Activated CD8-positive, alpha-beta memory T cell treated with anti-CD3 and anti-CD28 coated beads for 48 hours (primary cell): ENCODE measurements around the gene SORCS2.

Source experiments
- DNase-seq, 3 experiments: peaks; one replicate each; pipeline ENCODE4 v3.0.0-alpha.2; 2020; ENCODE audit warnings: low read depth in 2 of 3, low spot score in 2 of 3

Gene SORCS2

DNA sequence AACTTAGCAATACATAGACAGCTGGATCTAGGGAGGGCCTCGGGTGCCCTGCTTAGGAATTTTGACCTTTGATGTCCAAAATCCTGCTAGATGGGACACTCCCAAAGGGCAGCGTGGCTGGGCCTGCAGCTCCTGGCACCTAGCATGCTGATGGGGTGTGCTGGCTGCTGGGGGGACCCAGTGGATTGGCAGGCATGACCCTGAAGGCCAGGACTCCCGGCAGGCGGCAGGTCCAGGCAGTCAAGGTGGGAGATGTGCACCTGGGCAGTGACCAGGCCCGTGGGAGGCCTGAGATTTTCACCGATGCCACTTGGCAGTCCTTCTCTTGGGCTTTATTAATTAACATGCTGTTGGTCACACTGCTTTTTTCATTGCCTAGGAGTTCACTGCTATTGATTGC is 158.1 kb downstream of the SORCS2 start:
- no peak for DNase-seq

DNA sequence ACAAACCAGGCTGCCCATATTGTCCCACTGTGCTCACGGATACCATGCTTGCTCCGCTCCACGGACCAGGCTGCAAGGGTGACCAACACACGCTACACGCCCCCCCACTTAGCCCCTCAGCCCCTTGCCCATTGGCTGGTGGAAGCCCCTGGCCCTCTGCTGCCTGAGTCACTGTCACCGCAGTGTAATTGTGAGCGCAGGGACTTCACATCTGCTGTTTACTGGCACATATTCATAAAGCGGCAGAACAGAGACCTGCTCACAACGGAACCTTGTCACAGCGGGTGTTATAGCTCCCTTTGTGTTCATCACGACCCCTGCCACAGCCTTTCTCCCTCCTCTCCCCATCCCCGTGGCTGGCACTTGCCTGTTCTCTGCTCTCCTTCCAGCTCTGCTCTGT is 158.7 kb downstream of the SORCS2 start:
- DNase-seq: no peak

DNA sequence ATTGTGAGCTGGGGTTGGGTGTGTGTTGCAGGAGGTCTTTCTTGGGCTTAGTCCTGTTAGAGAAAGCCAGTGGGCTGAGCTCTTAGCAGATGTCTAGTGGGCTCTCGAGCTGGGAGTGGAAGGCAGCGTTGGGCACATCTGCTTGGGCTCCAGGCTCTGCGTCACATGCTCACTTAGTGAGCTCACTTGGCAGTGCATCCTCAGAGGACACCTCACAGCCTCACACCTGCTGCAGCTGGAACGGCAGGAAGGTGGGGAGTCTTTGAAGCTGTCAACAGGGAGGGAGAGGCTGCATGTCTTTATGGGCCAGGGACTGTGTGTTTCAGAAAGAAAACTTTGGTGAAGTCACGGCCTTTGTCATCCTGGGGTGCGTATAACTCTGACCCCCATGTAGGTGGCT is 160.1 kb downstream of the SORCS2 start:
- DNase-seq: no peak

DNA sequence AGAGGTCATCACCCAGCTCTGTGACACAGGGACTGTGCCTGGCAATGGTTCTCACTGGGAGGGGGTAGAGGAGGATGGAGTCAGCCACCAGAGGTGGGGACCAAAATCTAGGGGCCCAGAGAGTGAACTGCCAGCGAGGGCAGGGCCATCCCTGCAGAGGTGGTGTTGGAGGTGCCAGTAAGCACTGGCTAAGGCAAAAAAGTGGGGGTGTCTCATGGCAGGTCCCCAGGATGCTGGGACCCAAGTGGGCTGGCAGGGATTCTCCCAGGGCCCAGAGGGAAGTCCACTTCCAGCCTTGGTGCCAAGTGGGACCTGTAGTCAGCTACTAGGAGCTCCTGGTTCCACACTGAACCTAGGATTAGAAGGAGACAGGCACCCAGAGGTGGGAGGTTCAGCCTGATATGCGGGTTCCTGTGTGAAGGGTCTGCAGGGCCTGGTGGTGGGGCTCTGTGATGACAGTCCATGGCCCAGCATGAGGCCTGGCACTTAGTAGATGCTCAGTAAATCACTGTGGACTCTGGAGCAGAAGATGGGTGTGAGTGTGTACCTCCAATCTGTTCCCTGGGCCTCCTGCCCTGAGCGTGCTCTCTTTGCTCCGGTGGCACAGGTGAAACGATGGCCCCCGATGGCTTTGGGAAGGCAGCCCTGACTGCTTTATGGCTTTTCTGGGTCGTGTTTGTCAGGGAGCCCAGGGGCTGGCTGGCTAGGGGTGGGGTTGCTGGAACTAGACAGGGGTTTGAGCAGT is 160.9 kb downstream of the SORCS2 start:
- no peak for DNase-seq

DNA sequence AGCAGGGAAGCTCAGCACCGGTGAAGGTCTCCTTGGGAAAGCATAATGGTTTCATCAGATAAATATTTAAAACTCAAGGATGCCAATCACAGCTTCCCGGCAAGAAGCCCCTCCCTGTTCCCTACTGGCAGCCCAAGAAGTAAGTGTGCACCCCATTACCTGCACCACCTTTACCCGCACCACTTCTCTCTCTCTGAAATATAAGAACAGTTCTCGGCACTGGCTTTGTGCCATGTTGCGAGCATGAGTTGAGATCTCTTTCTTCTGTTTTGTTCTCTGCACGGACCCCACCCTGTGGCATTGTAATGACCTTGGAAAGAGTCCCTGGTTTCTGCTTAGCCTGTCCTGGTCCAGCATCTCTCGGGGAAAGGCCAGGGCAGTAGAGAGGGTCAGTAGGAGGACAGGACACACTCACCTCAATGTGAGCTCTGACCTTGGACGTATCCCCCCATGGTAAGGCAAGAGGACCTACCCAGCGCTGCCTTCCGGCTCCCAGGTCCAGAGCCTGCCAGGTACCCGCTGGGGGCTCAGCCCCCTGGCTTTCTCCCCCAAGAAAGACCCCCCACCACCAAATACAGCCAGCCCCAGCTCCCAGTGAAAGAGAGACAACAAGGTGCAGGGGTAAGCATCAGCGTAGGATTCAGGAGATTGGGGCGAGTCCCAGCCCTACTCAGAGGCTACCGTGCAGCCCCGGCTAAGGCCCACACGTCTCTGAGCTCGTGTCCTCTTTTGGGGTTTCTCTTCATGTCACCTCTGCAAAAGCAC is 161.7 kb downstream of the SORCS2 start:
- no peak for DNase-seq

DNA sequence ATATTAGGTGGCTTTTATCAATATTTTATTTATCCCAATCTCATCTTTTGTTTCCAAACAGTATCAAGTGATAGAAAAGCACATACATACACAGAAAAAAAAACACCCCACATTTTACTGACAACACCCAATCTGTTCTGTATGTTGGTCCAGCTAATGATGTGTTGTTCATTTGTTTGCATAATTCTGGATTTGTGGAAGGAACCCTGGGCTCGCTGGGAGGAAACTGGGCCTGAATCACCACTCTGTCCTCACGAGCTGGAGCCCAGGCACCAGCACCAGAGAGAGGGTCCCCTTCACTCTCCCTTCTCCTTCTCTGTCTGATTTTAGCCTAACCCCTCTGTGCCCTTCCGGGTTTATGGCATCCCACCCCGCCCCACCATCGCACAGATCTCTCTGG is 162.6 kb downstream of the SORCS2 start:
- no peak for DNase-seq

DNA sequence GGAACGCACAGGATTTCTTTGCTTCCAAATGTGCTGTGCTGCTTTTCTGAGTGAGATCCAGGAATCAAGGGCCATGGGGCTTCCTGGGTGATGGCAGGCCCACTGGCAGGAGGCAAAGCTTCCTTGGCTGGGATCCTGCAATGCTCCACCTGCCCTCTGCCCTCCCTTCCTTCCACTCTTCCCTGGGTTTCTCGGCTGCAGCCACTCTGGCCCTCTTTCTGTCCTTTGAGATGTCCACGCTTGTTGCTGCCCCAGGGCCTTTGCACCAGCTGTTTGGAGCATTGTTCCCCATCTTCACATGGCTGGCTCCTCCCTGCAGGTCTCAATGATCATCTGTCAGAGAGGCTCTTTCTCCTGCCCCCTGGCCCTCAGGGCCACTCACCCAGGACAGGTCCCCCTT is 163.5 kb downstream of the SORCS2 start:
- DNase-seq: no peak

DNA sequence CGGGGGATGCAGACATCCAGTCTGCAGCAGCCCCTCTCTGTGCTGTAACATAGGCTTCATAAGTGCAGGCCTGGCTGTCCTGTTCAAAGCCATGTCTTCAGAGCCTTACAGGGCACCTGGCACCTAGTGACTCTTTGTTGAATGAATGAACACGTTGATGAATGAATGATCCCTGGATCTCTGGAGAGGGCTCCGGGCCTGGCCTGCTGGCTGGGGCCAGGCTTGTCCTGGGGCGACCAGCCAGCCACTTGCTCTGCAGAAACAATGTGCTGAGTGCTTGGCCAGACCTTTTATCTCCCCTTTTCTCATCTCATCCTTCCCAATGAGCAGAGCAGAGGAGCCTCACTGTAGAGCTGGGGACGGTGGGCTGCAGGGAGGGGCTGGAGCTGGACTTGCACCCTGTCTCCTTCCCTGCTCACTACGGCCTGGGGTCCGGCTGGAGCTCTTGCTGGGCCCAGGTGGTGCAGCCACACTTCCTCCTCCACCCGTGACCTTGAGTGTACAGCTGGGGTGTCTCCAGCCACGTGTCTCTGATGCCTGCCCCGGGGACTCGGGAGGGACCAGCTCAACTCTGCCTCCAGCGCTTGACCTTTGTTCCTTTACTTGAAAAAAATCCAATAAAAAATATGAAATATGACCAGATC is 164.5 kb downstream of the SORCS2 start:
- no peak for DNase-seq

DNA sequence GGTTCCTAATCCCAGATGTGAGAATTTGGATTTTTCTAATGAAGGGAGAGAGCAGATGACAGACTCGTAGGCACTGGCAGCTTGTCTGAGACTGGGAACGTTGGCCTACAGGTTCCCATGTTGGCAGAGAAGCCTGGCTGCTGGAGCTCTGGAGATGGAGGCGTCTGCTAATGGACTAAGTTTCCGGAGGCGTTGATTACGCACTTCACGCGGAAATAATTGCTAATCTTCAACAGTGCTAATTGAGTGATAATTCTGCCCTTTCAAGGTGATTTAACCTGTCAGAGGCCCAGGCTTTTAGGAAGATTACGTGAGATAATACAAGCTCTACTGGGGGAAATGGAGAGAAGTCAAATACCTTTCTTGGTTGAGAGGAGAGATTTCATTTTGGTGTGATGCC is 165.0 kb downstream of the SORCS2 start:
- no peak for DNase-seq

DNA sequence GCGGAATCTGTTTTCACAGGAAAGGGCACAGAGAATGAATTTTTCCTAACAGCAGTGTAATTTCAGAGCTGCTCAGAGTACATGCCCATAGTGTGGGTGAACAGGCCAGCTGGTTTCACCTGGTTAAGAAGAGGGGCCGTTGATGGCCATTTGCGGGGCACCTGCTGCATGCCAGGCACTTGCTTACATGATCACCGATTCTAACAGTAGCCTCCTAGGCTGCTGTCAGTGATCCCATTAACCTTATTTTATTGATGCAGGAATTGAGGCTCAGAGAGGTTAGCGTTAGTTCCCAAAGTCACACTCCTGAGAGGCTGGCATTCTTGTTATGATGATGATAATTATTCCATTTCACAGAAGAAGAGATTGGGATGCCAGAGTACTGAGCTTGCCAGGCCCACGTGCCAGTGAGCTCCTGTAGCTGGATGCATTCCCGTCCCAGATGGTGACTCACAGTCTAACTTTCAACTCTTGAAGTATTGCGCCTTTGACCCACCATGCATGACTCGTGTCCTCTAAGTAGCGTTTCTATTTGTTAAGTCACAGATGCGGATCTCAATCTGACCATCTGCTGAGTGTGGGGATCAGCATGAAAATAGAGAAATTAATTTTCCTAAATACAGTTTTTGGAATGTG is 165.9 kb downstream of the SORCS2 start:
- DNase-seq: no peak

DNA sequence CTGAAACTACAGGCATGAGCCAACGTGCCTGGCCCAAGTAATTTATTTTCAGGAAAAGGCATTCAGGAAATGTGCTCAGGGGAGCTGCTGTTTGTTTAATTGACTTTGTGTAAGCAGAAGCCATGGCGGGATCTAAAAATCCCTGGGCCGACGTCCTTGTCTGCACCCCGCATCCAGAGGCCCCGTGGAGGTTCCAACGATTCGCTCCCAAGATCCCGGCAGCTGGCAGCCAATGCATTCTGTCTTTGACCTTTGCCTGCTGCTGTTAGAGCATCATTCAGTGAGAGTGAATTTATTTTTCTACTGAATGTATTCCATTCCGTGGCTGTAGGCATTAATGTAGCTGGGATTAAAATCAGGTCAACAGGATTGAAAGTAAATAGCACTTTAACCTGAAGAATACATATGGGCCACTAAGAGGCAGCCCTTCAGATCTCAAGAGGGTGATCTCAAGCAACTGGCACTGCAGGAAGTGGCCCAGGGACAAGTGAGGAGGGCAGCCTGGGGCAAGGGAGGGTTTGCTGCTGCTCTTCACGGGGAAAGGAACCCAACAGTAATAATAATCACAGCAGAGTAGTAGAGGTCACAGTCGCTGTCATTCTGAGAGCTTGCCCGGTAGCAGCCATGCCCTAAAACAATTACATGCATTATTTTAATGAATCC is 167.2 kb downstream of the SORCS2 start:
- no peak for DNase-seq

DNA sequence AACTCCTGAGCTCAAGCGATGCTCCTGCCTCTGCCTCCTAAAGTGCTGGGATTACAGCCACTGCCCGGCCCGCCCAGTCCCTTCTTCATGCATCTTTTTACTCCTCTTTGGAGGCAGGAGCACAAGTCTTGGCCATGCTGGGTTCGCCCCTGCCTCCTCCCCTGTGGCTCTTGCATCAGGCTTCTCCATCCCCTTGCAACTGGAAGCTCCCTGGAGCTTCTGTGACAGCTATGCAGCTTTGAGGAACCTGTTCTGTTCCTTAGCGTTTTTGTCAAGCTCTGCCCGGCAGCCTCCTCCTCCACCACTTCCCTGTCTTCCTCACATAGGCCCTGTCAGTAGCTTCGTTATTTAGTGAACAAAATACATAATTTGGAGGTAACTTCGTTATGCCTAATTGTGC is 168.5 kb downstream of the SORCS2 start:
- no peak for DNase-seq

DNA sequence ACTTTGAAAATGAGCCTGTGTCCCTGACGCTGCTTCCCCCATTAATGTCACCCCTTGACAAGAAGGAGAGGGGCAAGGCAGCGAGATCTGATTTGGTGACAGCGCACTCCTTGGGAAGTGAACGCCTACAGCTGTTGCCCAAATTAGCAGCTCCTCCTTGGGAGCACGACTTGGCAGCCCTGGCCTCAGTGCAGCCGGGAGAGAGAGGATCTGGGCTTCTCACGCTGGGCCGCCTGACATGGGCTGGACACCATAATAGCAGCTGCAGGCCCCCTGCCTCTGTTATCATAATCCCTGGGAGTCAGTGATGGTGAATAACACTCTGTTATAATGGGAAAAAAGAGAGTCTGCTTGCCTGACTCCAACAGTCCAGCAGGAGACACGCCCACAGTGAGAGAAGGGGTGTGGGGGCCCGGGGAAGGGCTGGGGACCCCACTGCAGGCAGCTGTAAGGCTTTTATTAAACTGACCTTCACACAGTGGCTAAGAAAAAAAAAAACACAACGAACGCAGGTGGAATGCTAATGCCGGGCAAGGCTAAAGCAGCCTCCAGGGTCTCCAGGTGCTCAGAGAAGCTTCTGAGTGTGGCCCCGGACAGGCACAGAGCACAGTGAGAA is 169.1 kb downstream of the SORCS2 start:
- DNase-seq: no peak

DNA sequence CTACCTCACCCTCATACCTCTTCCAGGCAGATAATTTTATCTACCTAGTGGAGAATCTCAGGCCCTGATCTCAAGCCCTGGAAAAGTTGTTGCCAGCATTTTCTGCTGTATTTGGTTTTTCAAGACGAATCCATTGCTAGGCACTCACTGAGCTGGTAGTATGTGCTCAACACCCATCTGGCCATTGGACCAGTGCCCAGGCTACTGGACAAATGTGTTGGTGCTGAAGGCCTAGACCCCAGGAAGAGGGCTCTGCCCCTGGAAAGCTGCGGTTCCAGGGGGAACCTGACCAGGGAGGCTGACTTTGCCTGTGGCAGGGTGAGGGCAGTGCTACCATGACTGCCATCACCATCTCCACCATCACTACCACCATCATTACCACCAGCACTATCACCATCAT is 170.0 kb downstream of the SORCS2 start:
- DNase-seq: no peak

DNA sequence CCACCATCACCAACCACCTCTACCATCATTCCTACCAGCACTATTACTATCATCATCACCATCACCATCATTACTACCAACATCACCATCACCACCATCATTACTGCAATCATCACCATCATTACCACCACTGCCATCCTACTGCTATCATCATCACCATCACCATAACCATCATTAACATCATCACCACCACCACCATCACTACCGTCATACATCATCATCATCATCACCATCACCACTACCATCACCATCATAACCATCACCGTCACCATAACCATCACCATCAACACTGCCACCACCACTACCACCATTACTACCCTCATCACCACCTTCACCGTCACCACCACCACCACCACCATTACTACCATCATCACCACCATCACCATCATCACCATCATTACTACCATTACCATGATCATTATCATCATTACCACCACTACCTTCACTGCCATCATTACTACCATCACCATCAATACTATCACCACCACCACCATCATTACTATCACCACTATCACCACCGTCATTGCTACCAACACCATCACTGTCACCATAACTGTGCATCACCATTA is 170.6 kb downstream of the SORCS2 start:
- DNase-seq: no peak

DNA sequence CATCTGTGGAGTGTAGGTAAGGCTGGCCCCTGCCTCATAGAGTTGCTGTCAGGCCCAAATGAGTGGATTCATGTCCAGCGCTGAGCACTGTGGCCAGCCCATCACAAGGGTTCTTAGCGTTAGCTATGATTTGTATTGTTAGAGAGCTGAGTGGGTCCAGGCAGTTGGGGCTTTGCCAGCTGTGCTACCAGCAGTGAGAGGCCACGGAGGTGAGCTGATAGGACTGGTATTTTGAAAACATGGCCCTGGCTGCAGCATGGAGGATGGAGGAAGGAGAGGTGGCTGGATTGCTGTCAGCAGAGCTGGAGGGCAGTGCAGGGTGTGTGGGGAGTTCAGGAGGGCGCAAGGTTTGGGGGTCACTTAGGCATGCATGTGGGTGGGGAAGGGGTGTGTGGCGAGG is 172.6 kb downstream of the SORCS2 start:
- DNase-seq: no peak

DNA sequence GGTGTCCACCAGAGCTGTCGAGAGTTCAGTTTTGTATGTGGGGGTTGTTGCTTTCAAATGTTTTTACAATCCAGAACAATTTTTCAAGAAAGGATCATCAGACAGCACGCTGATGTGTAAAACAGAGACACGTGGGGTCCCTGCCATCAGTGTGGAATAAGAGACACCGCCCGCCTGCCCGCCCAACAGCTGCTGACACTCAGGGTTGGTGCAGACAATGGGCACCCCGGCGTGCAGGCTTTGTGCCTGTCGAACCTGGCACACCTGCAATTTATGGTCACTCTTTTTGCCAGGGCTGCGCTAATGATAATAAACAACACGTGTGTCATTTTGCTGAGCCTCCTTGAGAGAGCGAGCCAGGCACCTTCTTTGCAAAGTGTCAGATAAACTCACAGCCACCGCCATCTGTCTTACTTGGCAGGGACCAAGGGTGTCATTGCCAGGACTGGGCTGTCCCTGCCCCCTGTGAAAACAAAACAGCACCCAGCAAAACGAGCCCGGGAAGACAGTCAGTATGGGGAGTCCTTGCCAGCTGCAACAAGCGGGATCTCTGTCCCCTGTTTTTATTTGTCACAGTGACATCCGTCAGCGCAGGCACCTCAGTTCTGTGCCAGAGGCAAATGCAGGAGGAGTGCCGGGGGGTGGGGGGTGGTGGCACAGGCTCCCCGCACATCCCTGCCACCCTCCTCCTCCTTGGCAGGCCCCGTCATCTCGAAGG is 173.3 kb downstream of the SORCS2 start:
- DNase-seq: no peak

DNA sequence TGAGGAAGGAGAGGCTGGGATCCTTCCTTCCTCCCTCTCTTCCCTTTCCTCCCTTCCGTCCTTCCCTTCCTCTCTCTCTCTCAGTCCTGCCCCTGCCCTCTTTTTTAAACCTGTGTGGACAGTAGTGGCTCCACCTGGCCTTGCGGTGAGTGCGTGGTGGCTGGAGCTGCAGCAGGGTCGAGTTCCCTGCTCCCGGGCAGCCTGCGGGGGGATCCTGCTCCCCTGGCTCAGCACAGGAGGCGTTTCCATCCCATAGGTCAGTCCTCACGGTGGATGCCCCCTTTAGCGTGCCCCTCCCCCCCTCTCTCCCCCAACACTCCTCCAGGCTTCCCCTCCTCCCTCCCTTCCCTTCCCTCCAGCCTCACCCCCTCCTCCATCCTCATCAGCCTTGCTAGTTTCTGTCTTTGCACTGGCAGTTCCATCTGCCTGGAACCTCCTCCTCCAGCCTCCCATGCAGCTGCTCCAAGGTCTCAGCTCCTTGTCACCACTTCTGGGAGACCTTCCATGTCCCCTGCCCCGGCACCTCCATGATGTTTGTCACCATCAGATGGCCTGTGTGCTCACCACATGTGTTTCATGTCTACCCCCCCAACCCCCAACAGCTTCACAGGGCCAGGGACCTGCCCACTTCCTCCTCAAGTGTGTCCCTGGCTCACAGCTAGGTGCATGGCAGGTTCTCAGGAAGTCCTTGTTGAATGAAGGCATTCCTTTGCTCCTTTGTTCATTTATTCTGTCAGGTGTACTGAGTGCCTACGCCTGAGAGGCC is 174.0 kb downstream of the SORCS2 start:
- DNase-seq: no peak

DNA sequence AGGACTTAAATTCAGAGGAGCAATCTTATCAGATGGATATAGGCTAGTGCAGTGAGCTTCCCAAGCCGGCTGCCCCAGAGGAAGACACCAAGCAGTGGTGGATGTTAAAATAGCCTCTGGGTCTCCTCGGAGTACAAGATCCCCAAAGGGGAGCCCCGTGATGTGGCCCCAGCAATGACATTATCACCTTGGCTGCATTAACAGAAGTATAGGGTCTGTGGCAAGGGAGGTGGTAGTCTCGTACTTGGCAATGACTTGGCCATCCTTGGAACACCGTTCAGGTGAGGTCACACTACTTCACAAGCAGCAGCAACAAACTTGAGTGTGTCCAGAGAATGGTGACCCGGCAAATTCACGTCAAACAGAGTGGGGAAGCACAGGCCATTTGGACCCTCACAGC is 174.6 kb downstream of the SORCS2 start:
- no peak for DNase-seq
